ENCODE data around the gene COL10A1. TPM values are rescaled to one million over a fixed set of nuclear protein-coding genes. Genes with fewer than 3 reads are reported as not detected.

Gene COL10A1
- polyA plus RNA-seq, 1 donor (not counting 4 experiments of a cell fraction or from before 2014, with no cell fraction given): not detected

DNA sequence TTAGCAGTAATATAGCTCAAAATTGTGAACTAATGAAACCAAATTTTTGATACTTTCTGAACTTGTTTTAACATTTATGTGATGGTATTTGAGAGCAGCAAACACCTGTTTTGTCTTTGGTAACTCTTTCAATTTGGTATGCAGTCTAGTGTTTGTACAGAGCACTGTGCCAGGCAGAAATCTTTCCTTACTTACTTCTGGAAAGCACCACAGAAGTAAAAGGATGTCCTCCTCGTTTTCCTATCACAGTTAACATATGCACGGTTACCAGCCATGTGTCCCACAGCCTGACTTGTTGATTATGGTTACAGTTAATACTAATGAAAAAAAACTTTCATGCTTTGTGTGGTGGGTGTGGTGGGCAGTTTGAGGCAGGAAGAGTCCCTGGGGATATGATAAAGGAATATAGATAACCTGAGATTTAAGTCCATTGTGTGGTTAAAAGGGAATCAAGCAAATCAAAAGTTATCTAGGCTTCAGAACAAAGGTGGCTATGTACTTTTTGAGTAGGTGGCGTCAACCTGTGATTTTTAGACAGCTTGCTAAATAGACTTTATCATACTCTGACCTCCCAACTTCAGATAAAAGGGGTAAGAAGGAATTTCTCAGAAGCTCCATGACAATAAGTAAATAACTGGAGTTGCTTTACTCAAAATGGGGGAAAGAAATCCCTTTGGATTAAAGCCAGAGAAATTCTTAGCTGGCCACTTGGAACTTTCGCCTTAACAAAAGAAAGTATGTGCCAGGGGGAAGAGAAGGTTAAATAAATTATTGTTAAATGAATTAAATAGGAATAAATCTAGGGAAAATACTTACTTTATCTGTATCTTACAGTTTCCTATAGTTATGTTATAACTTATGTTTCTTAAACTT is 20.1 kb upstream of the COL10A1 start:
- Histone ChIP-seq H2AFZ (ENCODE audit: control insufficient read depth, low read length) (no peak overlapping the region), H3K9ac (ENCODE audit: control insufficient read depth, extremely low read depth, insufficient read depth, low read length) (no peak overlapping the region), H3K4me3 (ENCODE audit: control insufficient read depth in 2 of 3, extremely low read depth in 1 of 3, insufficient read depth in 2 of 3, low read depth in 1 of 3, low read length in 3 of 3) (no peak overlapping the region), H3K27ac (ENCODE audit: control insufficient read depth, insufficient read depth, low read length) (no peak overlapping the region), H3K9me1 (ENCODE audit: control insufficient read depth, extremely low read depth, insufficient read depth, low read length) (no peaks in the 10 kb centered on the region), H3K4me2 (ENCODE audit: control insufficient read depth, extremely low read depth, insufficient read depth, low read depth, low read length) (no peak overlapping the region), H3K79me2 (ENCODE audit: control insufficient read depth, insufficient read depth, low read length) (no peaks in the 10 kb centered on the region), H3K4me1 (ENCODE audit: control insufficient read depth, extremely low read depth, insufficient read depth, low read length) (peaks cover 7% of the 10 kb centered on the region), H3K9me3 (ENCODE audit: control insufficient read depth, low read depth, low read length) (no peaks in the 10 kb centered on the region), H3K36me3 (ENCODE audit: control insufficient read depth in 2 of 2, extremely low read depth in 1 of 2, insufficient read depth in 2 of 2, low read length in 2 of 2) (no peaks in the 10 kb centered on the region), H4K20me1 (ENCODE audit: control insufficient read depth, extremely low read depth, insufficient read depth, low read length) (no peaks in the 10 kb centered on the region), H3K27me3 (ENCODE audit: control insufficient read depth, extremely low read depth, insufficient read depth, low read length) (no peaks in the 10 kb centered on the region)
- TF ChIP-seq, protein P1, sequence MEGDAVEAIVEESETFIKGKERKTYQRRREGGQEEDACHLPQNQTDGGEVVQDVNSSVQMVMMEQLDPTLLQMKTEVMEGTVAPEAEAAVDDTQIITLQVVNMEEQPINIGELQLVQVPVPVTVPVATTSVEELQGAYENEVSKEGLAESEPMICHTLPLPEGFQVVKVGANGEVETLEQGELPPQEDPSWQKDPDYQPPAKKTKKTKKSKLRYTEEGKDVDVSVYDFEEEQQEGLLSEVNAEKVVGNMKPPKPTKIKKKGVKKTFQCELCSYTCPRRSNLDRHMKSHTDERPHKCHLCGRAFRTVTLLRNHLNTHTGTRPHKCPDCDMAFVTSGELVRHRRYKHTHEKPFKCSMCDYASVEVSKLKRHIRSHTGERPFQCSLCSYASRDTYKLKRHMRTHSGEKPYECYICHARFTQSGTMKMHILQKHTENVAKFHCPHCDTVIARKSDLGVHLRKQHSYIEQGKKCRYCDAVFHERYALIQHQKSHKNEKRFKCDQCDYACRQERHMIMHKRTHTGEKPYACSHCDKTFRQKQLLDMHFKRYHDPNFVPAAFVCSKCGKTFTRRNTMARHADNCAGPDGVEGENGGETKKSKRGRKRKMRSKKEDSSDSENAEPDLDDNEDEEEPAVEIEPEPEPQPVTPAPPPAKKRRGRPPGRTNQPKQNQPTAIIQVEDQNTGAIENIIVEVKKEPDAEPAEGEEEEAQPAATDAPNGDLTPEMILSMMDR (optimal IDR thresholded peaks at IDR 0.05 in 1 of 3, IDR thresholded peaks at IDR 0.05 in 1 of 3, conservative IDR thresholded peaks at IDR 0.05 in 1 of 3; ENCODE audit: extremely low read depth in 1 of 3, insufficient read depth in 2 of 3, low read length in 3 of 3): no peak
- TF ChIP-seq EZH2 (IDR thresholded peaks at IDR 0.05; ENCODE audit: low read length): no peak
- no peak for DNase-seq (ENCODE audit: low read depth, low spot score)
- FAIRE-seq: peak; percentile 39
- dilution Hi-C loops (cut with MboI; ENCODE audit: extremely low pct_ligation_motif_present, low sequenced_read_pairs): no loop called here

DNA sequence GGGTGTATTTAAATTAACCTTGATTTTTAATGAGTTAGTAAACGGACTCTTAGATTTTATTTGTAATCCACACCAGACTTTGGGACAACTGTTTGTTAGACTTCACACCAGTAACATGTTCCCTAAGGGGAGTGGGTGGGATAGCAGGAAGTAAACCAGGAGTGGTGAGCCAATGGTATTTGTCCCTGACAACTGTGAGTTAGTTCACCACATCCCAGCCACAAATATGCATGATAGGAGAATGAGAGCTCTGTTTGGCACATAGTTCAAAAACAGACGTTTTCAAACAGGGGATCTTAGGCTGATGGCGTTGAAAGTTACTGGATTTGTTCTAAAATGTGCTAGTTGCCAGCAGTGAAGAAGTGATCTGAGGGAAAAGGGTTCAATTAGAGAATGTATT is 18.7 kb upstream of the COL10A1 start:
- no peaks in the 10 kb centered on the region for H3K36me3 ChIP-seq (ENCODE audit: control insufficient read depth in 2 of 2, extremely low read depth in 1 of 2, insufficient read depth in 2 of 2, low read length in 2 of 2)
- H3K9me1 ChIP-seq (ENCODE audit: control insufficient read depth, extremely low read depth, insufficient read depth, low read length): no peaks in the 10 kb centered on the region
- peak overlapping the region; percentile 55 for H3K4me2 ChIP-seq (ENCODE audit: control insufficient read depth, extremely low read depth, insufficient read depth, low read depth, low read length)
- no peak overlapping the region for H3K4me3 ChIP-seq (ENCODE audit: control insufficient read depth in 2 of 3, extremely low read depth in 1 of 3, insufficient read depth in 2 of 3, low read depth in 1 of 3, low read length in 3 of 3)
- DNase-seq (ENCODE audit: low read depth, low spot score) (no peak), FAIRE-seq (peak; percentile 97)
- no peaks in the 10 kb centered on the region for H3K9me3 ChIP-seq (ENCODE audit: control insufficient read depth, low read depth, low read length)
- H3K27me3 ChIP-seq (ENCODE audit: control insufficient read depth, extremely low read depth, insufficient read depth, low read length): no peaks in the 10 kb centered on the region
- no peak overlapping the region for H3K9ac ChIP-seq (ENCODE audit: control insufficient read depth, extremely low read depth, insufficient read depth, low read length)
- no peak for TF ChIP-seq EZH2 (IDR thresholded peaks at IDR 0.05; ENCODE audit: low read length)
- TF ChIP-seq, protein P1 (optimal IDR thresholded peaks at IDR 0.05 in 1 of 3, IDR thresholded peaks at IDR 0.05 in 1 of 3, conservative IDR thresholded peaks at IDR 0.05 in 1 of 3; ENCODE audit: extremely low read depth in 1 of 3, insufficient read depth in 2 of 3, low read length in 3 of 3): no peak
- no peaks in the 10 kb centered on the region for H3K79me2 ChIP-seq (ENCODE audit: control insufficient read depth, insufficient read depth, low read length)
- dilution Hi-C loops (cut with MboI; ENCODE audit: extremely low pct_ligation_motif_present, low sequenced_read_pairs): no loop called here
- peak overlapping the region; percentile 26 for H3K27ac ChIP-seq (ENCODE audit: control insufficient read depth, insufficient read depth, low read length)
- peak overlapping the region; percentile 85 for H2AFZ ChIP-seq (ENCODE audit: control insufficient read depth, low read length)
- H3K4me1 ChIP-seq (ENCODE audit: control insufficient read depth, extremely low read depth, insufficient read depth, low read length): peaks cover 7% of the 10 kb centered on the region
- no peaks in the 10 kb centered on the region for H4K20me1 ChIP-seq (ENCODE audit: control insufficient read depth, extremely low read depth, insufficient read depth, low read length)
